NCI-H1092 treated with DMSO at 0.1 percent for 48 hours (cell line): ENCODE data around the gene PEX13.
"Not testable (repeated sequence)": the region's sequence is repeated elsewhere in the genome, so short reads cannot be mapped to it uniquely, and the experiment has no call there.

ENCODE experiments used
- DNase-seq: peaks from one replicate; lab custom pipeline; 2025; lab: John Stamatoyannopoulos, UW

PEX13 gene

DNA sequence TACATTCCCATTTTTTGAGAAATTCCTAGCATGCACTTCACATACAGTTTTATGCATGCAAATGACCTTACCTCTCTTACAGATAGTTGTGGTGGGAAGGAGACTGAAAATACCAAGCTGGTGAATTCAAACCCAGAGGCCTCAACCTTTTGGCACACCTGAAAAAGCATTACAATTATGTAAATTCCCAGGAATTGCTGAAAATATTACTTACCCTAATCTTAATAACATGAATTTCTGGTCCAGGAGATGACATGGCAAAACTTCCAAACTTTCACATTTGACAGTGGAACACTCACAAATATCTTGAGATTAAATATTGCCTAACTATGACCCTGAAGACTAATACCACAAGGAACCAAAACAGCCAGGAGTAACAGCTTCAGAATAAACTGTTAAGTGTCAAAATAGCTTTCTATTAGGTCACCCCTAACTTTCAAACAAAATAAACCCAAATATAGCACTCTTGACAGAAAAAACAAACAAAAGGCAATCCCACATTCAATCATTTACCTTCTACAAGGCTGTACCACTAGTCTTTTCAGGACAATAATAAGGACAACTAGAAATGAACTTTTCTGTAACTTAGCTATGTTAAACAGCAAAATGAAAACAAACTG is 10.9 kb upstream of the PEX13 start:
- DNase-seq, result no peak

DNA sequence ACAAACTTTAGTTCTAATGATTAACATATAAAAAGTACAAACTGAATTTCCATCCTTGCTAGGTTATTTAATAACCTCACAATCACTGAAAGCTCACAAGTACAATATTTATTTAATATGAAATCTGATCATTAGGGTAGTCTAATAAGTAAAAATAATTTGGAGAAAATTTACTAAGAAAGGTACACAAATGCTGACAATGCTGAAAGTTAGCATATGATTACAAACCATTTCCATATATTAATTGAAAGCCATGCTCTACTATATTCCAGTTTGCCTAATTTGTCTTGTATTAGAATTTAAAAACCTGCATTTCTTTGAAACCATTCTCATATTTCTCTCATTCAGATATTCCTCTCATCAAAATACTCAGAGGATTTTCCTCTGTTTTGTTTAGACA is 8.2 kb upstream of the PEX13 start:
- DNase-seq, result no peak

DNA sequence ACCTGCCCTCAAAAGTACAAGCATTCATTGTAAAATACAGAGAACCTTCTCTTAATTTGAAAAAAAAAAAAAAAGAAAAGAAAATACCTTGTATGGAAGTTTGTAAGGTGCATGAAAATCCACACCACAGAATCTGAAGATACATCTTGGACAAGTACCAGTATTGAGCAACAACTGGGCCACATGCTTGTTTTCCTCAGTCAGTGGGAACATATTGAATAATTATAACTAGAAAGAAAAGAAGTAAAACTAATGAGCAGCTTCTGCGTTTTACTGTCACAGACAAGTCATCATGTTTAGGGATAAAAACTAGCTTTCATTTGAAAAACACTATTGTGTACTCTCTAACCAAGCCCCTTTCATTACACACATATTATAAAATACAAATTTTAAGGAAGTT is 5.8 kb upstream of the PEX13 start:
- DNase-seq, result no peak

DNA sequence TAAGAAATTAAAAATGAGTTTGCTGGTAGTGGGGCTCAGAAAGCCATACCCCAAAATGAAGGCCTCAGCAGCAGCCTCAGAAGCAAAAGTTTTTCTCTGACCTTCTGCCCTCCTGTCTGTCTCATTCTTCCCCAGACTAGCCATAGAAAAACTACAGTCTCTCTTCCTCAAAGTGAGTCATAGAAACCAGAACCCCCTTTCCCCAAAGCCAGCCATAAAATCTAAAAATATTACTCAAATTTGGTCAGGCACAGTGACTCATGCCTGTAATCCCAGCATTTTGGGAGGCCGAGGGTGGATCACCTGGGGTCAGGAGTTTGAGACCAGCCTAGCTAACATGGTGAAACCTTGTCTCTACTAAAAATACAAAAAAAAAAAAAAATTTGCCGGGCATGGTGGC is 5.2 kb upstream of the PEX13 start:
- DNase-seq, result not testable (repeated sequence)

DNA sequence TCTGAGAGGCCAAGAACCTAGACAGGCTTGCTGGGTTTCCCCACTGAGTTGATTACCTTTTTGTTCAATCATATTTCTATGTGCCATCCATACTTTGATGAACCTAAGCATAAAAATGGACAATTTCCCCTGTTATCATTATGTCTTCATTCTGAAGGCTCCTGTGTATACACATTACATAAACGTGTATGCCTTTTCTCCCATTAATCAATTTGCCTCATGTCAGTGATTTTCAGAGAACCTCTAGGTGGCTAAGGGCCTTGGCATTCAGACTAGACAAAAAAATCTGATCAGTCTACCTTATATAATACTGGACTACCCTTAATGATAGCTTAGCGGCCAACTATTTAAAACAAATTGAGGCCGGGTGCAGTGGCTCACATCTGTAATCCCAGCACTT is 4.1 kb upstream of the PEX13 start:
- DNase-seq, result no peak

DNA sequence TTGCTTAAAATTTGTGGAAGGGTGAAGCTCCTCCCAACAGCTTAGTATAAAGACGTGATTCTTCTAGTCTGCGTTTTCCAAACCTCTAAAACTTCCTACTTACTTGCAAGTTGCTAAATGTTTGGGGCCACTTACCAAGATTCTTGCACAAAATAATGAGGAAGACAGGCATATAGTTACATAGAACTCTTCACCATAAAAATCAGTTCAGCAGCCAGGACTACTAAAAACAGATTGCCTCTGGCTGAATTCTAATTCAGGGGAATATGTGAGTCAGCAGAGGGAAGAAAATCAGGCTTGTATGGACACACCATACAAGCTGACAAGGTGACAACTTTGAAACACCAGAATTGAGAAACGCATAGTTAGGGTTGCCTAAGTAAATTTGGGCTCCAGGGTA is 2.8 kb upstream of the PEX13 start:
- DNase-seq, result no peak

DNA sequence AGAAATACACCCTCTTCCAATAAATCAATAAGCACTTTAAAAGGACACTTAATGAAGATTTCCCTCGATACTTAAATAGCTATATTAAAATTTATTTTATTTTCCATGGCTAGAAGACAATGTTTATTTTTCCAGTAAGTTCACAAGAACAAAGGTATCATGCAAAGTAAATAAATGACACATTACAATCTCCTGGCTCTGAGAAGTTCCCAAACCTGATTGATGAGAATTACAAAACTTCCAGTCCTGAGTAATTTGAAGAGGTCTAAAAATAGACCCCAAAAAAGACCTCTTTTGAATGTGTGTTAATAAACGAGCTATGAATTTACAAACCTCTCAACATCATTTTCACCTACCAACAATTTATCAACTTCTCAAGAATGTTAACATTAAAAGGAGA is 1.5 kb upstream of the PEX13 start:
- no peak for DNase-seq

DNA sequence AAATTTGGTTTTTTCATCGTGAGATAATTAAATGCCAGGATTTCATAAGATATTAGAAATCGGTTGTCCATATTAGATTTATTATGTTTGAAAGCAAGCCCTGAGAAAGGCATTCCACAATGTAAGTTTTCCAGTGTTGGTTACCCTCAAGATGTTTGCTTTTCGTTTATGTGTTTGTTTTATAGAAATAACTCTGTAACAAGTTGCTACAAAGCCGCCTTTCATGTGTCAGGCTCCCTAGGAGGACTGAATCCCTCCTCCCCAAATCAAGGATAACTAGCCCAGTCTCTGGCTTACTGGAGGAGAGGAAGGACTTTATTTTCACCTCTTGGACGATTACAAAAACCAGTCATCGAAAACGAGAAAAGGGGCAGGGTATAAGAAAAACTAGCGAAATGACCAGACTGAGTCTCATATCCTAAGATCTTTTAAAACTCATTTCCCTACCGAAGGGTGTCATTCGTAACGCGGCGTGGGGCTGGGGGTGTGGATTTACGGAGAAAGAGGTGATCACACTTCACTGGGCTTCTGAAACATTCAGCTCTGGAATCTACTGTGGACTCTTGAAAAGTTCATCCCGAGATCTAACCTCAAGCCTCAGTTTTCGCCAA is 1.0 kb upstream of the PEX13 start:
- DNase-seq, result no peak

DNA sequence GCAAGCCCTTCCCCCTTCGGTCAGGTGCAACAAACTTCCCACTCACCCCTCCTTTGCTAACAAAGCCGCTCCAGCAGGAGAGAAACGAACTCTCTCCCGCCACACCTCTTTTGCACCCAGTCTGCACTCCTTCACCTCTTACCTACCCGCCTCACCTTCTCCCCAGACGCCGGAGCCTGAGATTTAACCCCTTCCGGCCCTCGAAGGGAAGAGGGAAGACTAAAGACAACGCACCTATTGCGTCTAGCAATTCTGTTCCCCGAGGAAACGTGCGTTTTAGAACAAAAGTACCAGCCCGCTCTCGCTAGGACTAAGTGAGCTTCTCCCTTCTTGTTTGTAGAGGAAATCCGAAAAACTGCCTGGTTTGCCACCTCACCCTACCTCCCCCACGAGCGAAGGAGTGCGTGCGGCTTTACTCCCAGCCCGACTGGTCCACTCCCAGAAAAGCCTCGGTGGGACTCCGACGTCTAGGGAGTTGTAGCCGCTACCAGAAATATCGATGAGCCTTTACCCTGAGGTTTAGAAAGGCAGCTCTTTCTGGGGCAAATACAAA is 441 bp upstream of the PEX13 start:
- DNase-seq, result peak; percentile 81

DNA sequence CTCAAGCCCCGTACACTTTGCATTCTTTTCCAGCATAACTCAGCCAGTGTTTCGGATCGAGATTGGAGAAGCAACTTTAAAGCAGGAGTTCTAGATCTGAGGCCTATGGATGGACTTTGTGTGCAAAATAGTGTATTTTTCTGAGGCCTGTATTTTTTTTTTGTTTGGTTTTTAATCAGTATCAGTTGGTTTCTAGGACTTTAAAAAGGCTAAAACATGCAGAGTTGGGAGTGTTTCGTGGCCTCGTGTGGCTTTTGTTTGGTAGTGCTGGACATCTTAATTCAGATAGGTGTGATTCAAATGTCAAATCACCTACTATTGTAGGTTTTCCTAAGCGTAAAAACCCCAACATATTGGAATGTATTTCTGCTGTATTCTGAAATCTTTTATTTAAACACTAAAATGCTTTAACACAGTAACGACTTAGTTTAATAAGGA is 817 bp downstream of the PEX13 start:
- no peak for DNase-seq

DNA sequence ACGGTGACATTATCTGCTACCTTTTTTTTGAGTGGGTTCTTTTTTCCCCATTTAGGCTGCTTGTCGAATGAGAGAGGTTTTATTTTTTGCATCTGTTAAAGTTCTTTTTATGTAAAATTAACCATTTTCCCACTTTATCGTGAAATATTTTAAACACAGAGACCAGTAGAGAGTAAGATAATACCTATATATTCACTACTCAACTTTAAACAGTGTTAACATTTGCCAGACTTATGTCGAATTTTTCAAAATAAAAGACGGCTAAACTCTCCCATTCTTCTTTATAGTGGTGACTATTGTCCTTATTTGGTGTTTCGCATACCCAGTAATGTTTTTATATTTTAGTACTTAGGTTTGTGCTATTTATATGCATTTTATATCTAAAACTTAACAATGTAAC is 1.3 kb downstream of the PEX13 start:
- DNase-seq, result no peak

DNA sequence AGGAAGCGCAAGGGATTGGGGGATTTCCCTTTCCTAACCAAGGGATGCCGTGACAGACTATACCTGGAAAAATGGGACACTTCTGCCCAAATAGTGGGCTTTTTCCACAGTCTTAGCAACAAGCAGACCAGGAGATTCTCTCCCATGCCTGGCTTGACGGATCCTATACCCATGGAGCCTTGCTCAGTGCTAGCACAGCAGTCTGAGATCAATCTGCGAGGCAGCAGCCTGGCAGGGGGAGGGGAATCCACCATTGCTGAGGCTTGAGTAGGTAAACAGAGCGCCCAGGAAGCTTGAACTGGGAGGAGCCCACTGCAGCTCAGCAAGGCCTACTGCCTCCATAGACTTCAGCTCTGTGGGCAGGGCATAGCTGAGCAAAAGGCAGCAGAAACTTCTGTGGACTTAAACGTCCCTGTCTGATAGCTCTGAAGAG is 3.7 kb downstream of the PEX13 start:
- DNase-seq, result no peak

DNA sequence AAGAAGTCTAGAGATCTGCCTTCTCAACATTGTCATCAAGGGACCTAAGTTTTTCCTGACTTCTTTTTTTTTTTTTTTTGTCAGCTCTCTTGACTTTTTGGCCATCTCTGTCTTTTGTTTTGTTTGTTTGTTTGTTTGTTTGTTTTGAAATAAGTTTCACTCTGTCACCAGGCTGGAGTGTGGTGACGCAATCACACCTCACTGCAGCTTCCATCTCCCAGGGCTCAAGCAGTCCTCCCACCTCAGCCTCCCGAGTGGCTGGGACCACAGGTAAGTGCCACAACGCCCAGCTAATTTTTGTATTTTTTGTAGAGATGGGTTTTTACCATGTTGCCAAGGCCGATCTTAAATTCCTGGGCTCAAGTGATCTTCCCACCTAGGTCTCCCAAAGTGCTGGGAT is 6.2 kb downstream of the PEX13 start:
- no peak for DNase-seq

DNA sequence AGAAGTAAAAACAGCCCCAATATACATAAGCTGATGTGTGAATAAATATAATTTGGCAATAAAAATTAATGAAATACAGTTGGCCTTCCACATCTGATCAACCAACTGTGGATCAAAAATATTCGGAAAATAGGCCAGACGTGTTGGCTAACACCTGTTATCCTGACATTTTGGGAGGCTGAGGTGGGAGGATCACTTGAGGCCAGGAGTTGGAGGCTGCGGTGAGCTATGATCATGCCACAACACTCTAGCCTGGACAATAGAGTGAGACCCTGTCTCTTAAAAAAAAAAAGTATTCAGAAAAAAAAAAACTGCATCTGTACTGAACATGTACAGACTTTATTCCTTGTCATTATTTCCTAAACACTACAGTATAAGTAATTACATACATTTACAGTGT is 12.0 kb downstream of the PEX13 start:
- DNase-seq, result no peak

DNA sequence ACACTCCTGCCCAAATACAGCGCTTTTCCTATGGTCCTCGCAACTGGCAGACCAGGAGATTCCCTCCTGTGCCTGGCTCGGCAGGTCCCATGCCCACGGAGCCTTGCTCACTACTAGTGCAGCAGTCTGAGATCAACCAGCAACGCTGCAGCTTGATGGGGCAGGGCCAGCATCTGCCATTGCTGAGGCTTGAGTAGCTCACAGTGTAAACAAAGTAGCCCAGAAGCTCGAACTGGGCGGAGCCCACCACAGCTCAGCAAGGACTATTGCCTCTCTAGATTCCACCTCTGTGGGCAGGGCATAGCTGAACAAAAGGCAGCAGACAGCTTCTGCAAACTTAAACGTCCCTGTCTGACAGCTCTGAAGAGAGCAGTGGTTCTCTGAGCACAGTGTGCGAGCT is 17.1 kb downstream of the PEX13 start:
- DNase-seq, result not testable (repeated sequence)

DNA sequence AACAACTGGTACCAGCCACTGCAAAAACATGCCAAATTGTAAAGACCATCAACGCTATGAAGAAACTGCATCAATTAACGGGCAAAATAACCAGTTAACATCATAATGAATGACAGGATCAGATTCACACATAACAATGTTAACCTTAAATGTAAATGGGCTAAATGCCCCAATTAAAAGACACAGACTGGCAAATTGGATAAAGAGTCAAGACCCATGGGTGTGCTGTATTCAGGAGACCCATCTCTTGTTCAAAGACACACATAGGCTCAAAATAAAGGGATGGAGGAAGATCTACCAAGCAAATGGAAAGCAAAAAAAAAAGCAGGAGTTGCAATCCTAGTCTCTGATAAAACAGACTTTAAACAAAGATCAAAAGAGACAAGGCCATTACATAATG is 19.1 kb downstream of the PEX13 start:
- not testable (repeated sequence) for DNase-seq

DNA sequence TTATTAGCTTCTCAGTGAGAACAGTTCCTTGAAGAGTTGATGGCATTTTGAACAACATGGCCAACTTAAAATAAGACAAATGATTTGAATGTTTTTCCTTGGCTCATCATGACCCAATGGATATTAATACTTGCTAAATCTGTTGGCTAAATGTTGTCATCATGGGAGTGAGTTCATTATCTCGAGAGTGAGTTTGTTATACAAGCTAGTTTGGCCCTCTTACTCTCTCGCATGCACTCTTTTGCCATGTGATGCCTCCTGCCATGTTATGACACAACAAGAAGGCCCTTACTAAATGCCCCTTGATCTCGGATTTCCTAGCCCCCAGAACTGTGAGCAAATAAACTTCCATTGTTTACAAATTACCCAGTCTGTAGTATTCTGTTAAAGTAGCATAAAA is 25.3 kb downstream of the PEX13 start:
- DNase-seq, result no peak

DNA sequence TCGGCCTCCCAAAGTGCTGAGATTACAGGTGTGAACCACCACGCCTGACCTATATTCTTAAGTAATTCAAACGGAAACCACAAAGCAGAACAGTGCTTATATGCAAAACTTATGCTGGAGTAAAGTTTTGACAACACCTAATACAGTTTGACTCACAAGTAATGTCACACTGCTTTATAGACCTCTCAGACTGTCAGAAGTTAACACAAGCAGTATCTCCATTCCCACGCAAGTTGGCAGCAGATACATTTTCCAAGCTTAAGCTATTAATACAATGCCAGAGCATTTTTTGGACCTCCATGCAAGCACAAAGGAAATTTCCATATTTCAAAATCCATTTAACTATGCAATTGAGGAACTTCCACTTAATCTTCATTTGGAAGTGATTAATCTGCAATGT is 27.1 kb downstream of the PEX13 start:
- DNase-seq, result no peak

DNA sequence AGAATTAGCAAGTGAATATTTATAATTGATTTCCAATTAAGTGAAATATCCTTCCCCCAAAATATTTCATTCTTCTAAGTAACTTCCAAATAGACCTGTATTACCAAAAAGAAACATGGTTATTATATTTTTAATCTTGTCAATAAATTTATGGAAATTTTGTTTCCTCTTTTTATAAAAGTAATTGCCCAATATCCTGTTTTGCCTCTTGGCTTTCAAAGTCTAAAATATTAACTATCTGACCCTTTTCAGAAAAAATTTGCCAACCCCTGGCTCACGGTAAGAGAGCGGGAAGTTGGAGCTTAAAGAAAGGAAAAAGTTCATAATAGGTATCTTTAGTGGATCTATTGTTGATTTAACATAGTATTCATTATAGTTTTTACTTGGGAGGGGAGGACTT is 27.7 kb downstream of the PEX13 start:
- DNase-seq, result no peak

DNA sequence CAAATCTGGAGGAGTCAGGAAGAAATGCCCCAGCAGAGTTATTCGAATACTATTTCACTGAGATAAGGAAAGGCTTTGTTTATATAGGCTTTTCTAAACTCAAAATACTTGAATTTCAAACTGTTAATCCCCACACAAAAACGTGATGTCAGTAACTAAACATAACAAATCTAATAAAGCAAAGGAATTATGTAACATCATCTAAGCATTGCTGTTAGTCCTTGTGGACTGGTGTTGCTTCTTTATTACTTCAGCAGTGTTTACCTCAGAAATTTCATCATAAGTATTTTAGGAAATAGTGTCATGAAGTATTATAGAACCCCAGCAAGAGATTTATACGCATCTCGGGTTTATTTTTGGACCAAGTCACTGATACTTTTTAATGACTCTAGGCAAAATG is 28.5 kb downstream of the PEX13 start:
- DNase-seq, result no peak

DNA sequence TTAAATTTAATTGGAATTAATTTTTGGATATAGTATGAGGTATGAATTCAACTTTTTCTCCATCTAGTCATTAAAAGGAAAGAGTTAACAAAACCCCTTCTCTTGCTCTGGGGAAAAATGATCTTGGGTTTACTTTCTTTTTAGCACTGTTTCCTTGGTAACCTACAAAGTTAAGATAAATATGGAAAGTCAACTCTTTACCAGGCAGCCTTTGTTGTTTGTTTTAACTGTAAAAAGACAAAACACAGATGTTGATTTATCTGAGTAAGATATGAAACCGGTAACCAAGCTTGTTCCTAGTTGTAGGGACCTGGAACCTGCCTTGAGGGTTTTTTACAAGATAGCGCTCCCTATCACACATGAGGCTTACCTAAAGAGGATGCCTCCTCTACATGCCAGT is 38.0 kb downstream of the PEX13 start:
- DNase-seq, result no peak

DNA sequence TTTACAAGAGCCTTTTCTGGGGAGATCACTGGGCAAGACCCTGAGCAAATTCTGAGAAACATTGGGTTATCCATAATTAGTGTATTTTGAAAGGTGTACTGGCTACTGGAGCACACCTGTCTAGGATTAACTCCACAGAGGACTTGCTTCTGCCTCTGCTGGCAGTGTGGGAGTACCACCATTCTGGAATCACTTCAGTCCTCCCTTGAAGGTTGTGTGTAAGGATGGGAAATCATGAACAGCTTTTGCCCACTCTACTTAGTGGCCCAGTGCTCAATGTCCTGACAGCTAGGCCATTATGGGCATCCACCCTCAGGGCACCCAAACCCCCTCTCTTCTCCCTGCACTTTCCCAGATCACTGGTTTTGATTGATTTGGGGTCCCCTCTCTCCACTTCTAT is 40.0 kb downstream of the PEX13 start:
- no peak for DNase-seq

DNA sequence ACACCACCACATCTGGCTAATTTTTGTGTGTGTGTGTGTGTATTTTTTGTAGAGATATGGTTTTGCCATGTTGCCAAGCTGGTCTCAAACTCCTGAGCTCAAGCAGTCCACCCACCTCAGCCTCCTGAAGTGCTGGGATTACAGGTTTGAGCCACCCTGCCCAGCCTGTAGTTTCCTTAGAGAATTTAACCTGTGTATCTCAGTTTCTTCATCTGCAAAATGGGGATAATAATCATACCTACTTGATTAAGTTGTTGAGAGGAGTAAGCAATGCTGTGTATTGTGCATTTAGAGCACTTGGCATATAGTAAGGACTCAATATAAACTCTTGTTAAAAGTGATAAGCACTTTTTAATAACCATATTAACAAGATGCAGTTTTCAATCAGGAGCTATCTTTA is 41.9 kb downstream of the PEX13 start:
- DNase-seq, result no peak
